DMS 273 (cell line): ENCODE results near the gene DNAI2.
A peak's percentile ranks its signal among the peaks of the same experiment; 100 is the strongest.
"Not testable (repeated sequence)": the region's sequence is repeated elsewhere in the genome, so short reads cannot be mapped to it uniquely, and the experiment has no call there.

Experiments
- DNase-seq: peaks from one replicate; lab custom pipeline; 2025; ENCODE audit not compliant: unreplicated experiment; lab: John Stamatoyannopoulos, UW

The DNAI2 gene

GRCh38 chr17:74245145-74245831, 28.7 kb upstream of the DNAI2 start:
- no peak for DNase-seq

- no peak for DNase-seq
These were observed 28.2 kb upstream of the DNAI2 start for GRCh38 chr17:74245871-74246270.

- DNase-seq = no peak
These were observed 24.3 kb upstream of the DNAI2 start for GRCh38 chr17:74249590-74250270.

GRCh38 chr17:74250324-74250995, 23.6 kb upstream of the DNAI2 start:
- no peak for DNase-seq

- DNase-seq = no peak
These were observed 23.0 kb upstream of the DNAI2 start for GRCh38 chr17:74251051-74251450.

GRCh38 chr17:74251569-74251968, 22.5 kb upstream of the DNAI2 start:
- DNase-seq = no peak

- no peak for DNase-seq
These were observed 21.8 kb upstream of the DNAI2 start for GRCh38 chr17:74252211-74252610.

- DNase-seq = no peak
These were observed 21.0 kb upstream of the DNAI2 start for GRCh38 chr17:74253036-74253435.

- DNase-seq = no peak
These were observed 16.7 kb upstream of the DNAI2 start for GRCh38 chr17:74257311-74257710.

GRCh38 chr17:74259667-74260524, 14.1 kb upstream of the DNAI2 start:
- DNase-seq = peak; percentile 82

- peak; percentile 48 for DNase-seq
These were observed 13.5 kb upstream of the DNAI2 start for GRCh38 chr17:74260525-74260850.

- no peak for DNase-seq
These were observed 11.4 kb upstream of the DNAI2 start for GRCh38 chr17:74262601-74263000.

- not testable (repeated sequence) for DNase-seq
These were observed 7.0 kb upstream of the DNAI2 start for GRCh38 chr17:74267054-74267453.

GRCh38 chr17:74267579-74267978, 6.5 kb upstream of the DNAI2 start:
- no peak for DNase-seq

GRCh38 chr17:74267987-74268499, 6.0 kb upstream of the DNAI2 start:
- no peak for DNase-seq

- DNase-seq = peak; percentile 67
These were observed 5.5 kb upstream of the DNAI2 start for GRCh38 chr17:74268558-74268957.

GRCh38 chr17:74270333-74270732, 3.7 kb upstream of the DNAI2 start:
- peak; percentile 73 for DNase-seq

GRCh38 chr17:74271281-74271680, 2.8 kb upstream of the DNAI2 start:
- DNase-seq = peak; percentile 52

GRCh38 chr17:74271901-74272561, 2.0 kb upstream of the DNAI2 start:
- no peak for DNase-seq

- no peak for DNase-seq
These were observed 1.3 kb upstream of the DNAI2 start for GRCh38 chr17:74272731-74273201.
